Measurements from ENCODE around the gene DPCD. TPM values are rescaled to one million over a fixed set of nuclear protein-coding genes. Genes with fewer than 3 reads are reported as not detected.

The DPCD gene
- total RNA-seq, 1 experiment from 2014 or later, result 12.5 TPM

DNA sequence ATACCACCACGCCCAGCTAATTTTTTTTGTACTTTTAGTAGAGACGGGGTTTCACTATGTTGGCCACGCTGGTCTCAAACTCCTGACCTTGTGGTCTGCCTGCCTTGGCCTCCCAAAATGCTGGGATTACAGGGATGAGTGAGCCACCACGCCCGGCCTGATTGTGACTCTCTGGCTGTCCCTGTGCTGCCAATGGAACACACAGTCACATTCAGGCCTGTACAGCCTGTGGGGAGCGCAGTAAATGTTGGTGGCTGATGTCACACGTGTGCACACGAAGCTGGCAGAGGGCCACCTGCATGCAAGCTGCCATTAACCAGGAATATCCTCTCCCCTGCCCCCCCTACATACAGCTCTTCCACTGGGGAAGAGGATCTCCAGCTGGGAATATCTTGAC, 22.2 kb upstream of the DPCD start:
- Mint-ChIP-seq H3K27ac (ENCODE audit: unreplicated experiment) (no peak overlapping the region), H3K4me3 (ENCODE audit: low read depth, unreplicated experiment) (no peak overlapping the region), H3K36me3 (ENCODE audit: insufficient read depth, unreplicated experiment) (peaks cover 15% of the 10 kb centered on the region), H3K4me1 (ENCODE audit: low read depth, unreplicated experiment) (no peaks in the 10 kb centered on the region), H3K9me3 (ENCODE audit: low read depth, unreplicated experiment) (no peaks in the 10 kb centered on the region), H3K27me3 (ENCODE audit: unreplicated experiment) (peaks cover 77% of the 10 kb centered on the region)
- TF ChIP-seq, protein P1, sequence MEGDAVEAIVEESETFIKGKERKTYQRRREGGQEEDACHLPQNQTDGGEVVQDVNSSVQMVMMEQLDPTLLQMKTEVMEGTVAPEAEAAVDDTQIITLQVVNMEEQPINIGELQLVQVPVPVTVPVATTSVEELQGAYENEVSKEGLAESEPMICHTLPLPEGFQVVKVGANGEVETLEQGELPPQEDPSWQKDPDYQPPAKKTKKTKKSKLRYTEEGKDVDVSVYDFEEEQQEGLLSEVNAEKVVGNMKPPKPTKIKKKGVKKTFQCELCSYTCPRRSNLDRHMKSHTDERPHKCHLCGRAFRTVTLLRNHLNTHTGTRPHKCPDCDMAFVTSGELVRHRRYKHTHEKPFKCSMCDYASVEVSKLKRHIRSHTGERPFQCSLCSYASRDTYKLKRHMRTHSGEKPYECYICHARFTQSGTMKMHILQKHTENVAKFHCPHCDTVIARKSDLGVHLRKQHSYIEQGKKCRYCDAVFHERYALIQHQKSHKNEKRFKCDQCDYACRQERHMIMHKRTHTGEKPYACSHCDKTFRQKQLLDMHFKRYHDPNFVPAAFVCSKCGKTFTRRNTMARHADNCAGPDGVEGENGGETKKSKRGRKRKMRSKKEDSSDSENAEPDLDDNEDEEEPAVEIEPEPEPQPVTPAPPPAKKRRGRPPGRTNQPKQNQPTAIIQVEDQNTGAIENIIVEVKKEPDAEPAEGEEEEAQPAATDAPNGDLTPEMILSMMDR (IDR thresholded peaks at IDR 0.05; ENCODE audit: unreplicated experiment), result no peak
- no TSS peak for BruUV-seq (replicated peaks)
- CTCF ChIA-PET, result no interaction called here
- intact Hi-C loops (cut with micrococcal nuclease; ENCODE audit: unreplicated experiment), result loop anchor here (5.0 kb wide), 1 partner anchor 269 kb away; no protein-coding TSS in a partner anchor
- DNase-seq, result no peak

DNA sequence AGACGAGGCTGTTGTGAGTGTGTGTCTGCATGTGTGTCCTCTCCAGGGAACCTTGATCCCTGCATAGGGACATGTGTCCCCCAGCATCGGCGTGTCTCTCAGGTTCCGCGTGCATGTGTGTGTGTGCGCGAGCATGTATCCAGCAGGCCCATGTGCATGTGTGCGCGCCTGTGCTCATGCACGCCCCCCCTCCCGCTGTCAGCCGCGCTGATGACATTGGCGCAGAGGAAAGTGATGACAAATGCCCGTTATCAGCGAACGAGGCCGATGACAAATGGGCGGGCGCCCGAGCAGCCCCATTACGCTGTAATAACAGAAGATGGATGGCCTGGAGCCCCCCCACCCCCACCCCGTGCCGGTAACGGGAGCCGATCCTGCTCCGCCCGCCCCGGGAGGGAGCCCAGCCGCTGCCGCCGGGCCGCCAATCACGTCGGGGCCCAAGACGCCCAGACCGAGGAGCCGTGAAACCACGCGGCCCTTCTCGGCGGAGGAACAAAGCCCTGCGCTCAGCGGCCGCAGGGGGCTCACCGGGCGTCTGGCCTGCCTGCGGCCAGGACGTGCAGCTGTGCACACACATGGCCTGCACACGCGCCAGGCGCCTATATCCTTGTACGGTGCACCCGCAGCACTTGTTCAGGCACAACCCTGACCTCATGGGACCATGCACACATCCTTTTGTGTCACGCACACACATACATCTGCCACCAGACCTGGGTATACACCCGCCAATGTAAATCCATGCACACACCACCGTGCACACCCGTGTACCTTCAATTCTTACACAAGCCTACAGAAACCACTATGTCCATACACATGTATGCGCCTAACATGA, 21.6 kb upstream of the DPCD start:
- H3K27me3 Mint-ChIP-seq (ENCODE audit: unreplicated experiment), result peaks cover 82% of the 10 kb centered on the region

DNA sequence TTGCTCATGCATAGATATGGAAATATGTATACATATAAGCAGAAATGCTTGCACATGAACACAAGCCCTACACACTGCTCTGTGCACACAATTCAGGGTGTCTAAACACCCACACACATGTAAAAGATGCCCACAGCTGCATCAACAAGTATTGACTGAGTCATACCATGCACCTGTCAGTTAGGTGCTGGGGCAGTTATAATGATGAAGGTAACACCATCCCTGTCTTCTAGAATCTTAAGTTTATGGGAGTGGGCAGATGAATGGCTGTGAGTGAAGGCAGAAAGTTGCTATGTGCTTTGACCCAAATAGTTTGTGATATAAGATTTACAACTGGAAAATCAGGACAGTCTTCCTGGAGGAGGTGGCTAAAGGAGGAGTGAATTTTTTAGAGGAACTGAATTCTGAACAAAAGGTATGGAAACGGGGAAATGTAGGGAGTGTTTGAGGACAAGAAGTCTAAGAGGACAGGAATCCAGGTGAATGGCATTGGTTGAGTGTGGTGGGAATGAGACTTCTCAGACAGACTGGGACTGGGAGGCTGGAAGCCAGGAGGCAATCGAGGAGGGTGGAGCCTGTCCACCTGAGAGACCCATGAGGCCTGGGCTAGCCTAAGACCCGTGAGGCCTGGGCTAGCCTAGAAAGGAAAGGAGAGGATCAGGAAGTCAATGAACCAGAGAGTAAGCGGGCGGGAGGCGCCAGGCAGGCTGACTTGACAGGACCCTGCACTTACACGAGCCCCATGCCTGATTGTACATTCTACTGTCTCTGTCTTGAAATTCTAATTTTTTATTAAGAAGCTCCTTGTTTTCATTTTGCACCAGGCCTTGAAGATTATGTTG, 20.7 kb upstream of the DPCD start:
- TF ChIP-seq, protein P1 (IDR thresholded peaks at IDR 0.05; ENCODE audit: unreplicated experiment), result no peak
- CTCF ChIA-PET, result interaction anchor here (0.7 kb wide), 1 partner anchor 472 kb away, joined by 4 read pairs; no protein-coding TSS in a partner anchor
- Mint-ChIP-seq H3K9me3 (ENCODE audit: low read depth, unreplicated experiment) (no peaks in the 10 kb centered on the region), H3K36me3 (ENCODE audit: insufficient read depth, unreplicated experiment) (peaks cover 15% of the 10 kb centered on the region), H3K27me3 (ENCODE audit: unreplicated experiment) (peaks cover 82% of the 10 kb centered on the region), H3K4me1 (ENCODE audit: low read depth, unreplicated experiment) (no peaks in the 10 kb centered on the region), H3K27ac (ENCODE audit: unreplicated experiment) (no peak overlapping the region), H3K4me3 (ENCODE audit: low read depth, unreplicated experiment) (no peak overlapping the region)
- intact Hi-C loops (cut with micrococcal nuclease; ENCODE audit: unreplicated experiment), result loop anchor here (5.0 kb wide), 1 partner anchor 270 kb away; no protein-coding TSS in a partner anchor
- DNase-seq, result no peak
- BruUV-seq (replicated peaks), result no TSS peak

More for the DNA sequence above, 21.6 kb upstream of the DPCD start:
- CTCF ChIA-PET, result no interaction called here
- Mint-ChIP-seq H3K9me3 (ENCODE audit: low read depth, unreplicated experiment) (no peaks in the 10 kb centered on the region), H3K36me3 (ENCODE audit: insufficient read depth, unreplicated experiment) (peaks cover 15% of the 10 kb centered on the region), H3K27ac (ENCODE audit: unreplicated experiment) (no peak overlapping the region), H3K4me3 (ENCODE audit: low read depth, unreplicated experiment) (no peak overlapping the region), H3K4me1 (ENCODE audit: low read depth, unreplicated experiment) (no peaks in the 10 kb centered on the region)
- DNase-seq, result no peak
- BruUV-seq (replicated peaks), result no TSS peak
- intact Hi-C loops (cut with micrococcal nuclease; ENCODE audit: unreplicated experiment), result loop anchor here (5.0 kb wide), 1 partner anchor 269 kb away; no protein-coding TSS in a partner anchor
- TF ChIP-seq, protein P1 (IDR thresholded peaks at IDR 0.05; ENCODE audit: unreplicated experiment), result no peak

DNA sequence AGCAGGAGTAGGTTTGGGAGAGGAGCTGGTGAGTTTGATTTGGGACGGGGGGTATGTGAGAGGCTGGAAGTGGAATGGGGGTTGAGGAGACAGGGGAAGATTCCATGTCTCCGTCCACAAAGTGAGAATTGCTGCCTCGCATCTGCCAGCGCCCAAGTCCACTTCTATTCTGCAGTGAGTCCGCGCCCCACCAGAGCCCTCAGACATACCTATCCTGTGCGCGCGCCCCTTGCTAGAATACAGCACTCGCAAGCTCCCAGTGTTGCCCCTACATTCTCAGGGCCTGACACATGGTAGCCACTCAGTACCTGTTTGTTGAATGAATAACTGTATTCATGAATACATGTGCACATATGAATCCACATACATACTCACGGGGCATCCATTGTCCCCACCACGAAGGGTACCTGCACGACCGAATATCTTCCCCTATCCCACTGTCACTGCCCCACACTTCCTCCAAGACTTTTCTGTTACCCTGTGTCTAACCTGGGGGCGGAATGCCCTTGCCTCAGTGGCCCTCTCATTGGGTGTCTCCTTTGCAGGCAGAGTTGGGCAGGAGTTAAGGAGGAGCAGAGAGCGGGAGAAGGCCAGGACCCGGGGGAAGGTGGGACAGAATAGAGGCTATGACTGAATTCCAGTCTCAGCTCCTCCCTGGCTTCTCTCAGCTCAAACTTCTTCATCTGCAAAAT, 19.9 kb upstream of the DPCD start:
- Mint-ChIP-seq H3K36me3 (ENCODE audit: insufficient read depth, unreplicated experiment) (peaks cover 19% of the 10 kb centered on the region), H3K4me3 (ENCODE audit: low read depth, unreplicated experiment) (no peak overlapping the region), H3K4me1 (ENCODE audit: low read depth, unreplicated experiment) (no peaks in the 10 kb centered on the region), H3K27ac (ENCODE audit: unreplicated experiment) (no peak overlapping the region), H3K27me3 (ENCODE audit: unreplicated experiment) (peaks cover 82% of the 10 kb centered on the region), H3K9me3 (ENCODE audit: low read depth, unreplicated experiment) (no peaks in the 10 kb centered on the region)
- intact Hi-C loops (cut with micrococcal nuclease; ENCODE audit: unreplicated experiment), result loop anchor here (5.0 kb wide), 1 partner anchor 271 kb away; no protein-coding TSS in a partner anchor
- BruUV-seq (replicated peaks), result no TSS peak
- DNase-seq, result no peak
- CTCF ChIA-PET, result interaction anchor here (0.7 kb wide), 1 partner anchor 472 kb away, joined by 4 read pairs; no protein-coding TSS in a partner anchor
- TF ChIP-seq, protein P1 (IDR thresholded peaks at IDR 0.05; ENCODE audit: unreplicated experiment), result no peak

All from Calu3 (cell line).